Fibroblast of peridontal ligament (primary cell): Measurements from ENCODE around the gene SLC25A1.
"Not testable (repeated sequence)": the region's sequence is repeated elsewhere in the genome, so short reads cannot be mapped to it uniquely, and the experiment has no call there.

ENCODE experiments used
- DNase-seq: peaks from one replicate; pipeline ENCODE4 v3.0.0-alpha.2; 2010; ENCODE audit errors: extremely low read depth

The SLC25A1 gene

DNA sequence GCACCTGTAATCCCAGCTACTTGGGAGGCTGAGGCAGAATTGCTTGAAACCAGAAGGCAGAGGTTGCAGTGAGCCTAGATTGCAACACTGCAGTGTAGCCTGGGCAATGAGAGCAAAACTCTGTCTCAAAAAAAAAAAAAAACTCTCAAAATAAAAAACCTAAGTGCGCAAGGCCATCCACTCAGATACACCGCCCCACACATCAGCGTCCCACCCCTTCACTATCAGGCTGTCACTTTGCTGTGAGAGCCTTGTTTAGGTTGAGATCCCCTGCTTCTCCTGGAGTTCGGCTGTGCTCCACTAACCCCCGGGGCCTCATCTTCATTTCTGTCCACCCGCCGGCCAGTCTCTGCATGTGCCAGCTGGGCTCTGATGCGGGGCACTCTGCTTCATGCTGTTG, 12.1 kb downstream of the SLC25A1 start:
- no peak for DNase-seq

DNA sequence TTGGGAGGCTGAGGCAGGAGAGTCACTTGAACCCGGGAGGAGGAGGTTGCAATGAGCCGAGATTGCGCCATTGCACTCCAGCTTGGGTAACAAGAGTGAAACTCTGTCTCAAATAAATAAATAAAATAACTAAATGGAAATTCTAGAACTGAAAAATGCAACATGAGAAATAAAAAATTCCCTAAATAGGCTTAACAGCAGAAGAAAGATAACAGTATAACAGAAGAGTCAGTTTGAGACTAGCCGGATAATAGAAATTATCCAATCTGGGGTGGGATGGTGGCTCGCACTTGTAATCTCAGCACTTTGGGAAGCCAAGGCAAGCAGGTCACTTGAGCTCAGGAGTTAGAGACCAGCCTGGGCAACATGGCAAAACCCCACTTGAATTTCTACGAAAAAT, 14.1 kb downstream of the SLC25A1 start:
- no peak for DNase-seq

DNA sequence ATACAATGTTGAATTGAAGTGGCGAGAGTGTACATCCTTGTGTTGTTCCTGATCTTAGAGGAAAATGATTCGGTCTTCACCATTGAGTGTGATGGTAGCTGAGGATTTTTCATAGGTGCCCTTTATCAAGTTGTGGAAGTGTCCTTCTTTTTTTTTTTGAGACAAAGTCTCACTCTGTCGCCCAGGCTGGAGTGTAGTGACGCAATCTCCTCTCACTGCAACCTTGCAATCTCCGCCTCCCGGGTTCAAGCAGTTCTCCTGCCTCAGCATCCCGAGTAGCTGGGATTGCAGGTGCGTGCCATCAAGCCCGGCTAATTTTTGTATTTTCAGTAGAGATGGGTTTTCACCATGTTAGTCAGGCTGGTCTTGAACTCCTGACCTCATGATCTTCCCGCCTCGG, 19.9 kb downstream of the SLC25A1 start:
- not testable (repeated sequence) for DNase-seq

DNA sequence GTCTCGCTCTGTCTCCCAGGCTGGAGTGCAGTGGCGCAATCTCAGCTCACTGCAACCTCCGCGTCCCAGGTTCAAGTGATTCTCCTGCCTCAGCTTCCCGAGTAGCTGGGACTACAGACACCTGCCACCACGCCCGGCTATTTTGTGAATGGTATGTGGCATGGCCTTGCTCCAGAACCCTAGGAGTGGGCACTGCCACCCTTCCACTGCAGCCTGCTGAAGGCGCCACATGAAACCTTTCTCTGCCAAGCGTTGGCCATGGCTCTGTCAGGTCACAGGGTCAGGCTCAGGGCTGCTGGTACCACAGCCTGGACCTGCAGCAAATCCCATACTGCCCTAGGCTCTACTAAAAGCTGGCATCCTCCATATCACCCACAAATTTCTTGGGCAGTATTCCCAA, 22.4 kb downstream of the SLC25A1 start:
- not testable (repeated sequence) for DNase-seq

DNA sequence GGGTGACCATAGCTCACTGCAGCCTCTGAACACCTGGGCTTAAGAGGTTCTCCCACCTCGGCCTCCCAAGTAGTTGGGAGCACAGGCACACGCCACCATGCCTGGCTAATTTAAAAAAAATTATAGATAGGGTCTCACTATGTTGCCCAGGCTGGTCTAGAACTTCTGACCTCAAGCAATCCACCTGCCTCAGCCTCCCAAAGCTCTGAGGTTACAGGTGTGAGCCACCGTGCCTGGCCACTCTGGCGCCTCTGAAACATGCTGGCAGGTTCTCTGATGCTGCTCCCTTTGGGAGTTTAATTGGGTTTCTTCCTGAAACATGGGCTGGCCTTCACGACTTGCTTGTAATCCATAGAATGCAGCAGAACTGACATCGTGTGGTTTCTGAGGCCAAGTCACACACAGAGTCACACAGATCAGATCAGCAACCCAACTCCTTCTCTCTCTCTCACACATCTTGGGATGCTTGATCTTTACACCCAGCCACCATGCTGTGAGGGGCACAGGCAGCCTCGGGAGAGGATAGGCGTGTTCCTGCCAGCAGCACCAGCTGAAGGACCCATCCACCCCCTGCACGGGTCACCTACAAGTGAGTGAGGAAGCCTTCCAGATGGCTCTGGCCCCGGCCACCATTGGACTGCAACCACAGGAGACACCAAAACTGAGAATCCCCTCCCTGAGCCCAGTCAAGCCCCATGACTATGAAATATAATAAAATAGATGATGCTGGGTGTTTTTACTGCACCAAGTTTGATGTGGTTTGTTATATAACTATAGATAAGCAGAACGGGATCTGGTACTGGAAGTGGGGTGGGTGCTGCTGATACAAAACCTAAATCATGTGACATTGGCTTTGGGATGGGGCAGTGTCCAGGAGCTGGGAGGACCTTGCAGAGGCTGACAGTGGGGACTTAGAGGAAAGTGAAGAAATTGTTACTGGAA, 25.3 kb downstream of the SLC25A1 start:
- no peak for DNase-seq

DNA sequence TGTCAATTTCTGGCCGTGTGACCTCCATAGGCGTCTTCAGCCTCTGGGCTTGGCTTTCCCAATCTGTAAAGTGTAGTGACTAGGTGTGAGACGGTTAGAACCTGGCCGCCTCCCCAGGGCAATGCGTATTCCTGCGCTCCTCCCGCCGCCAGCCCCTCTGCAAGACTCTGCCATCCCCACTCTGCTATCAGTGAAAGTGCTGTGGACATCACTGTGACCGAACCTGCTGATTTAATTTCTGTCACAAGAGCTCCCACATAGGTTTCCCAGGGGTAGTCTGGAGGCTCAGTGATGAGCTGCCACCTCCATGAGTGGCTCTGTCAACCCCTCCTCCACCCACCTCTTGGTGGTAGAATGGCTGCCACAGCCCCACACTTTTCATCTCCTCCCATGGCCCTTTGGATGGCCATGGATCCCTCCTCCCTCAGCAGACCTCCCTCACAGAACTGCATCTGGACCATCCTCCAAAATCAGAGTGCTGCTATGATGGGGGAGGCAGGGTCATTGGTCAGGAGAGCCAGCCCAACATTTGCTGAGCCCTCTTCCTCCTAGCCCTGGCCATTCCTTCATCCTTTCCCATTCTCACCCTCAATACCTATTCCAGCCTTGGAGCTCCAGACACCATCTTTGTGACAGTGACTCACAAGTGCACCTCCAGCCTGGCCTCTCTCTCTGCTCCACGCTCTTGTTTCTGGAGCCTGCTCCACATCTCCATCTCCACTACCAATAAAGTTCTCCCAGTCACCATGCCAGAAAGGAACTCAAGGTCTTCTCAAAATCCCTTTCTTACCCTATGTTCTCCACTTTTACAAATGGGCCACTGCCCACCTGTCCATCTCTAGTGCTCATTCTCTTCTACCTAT, 27.0 kb downstream of the SLC25A1 start:
- DNase-seq: no peak

DNA sequence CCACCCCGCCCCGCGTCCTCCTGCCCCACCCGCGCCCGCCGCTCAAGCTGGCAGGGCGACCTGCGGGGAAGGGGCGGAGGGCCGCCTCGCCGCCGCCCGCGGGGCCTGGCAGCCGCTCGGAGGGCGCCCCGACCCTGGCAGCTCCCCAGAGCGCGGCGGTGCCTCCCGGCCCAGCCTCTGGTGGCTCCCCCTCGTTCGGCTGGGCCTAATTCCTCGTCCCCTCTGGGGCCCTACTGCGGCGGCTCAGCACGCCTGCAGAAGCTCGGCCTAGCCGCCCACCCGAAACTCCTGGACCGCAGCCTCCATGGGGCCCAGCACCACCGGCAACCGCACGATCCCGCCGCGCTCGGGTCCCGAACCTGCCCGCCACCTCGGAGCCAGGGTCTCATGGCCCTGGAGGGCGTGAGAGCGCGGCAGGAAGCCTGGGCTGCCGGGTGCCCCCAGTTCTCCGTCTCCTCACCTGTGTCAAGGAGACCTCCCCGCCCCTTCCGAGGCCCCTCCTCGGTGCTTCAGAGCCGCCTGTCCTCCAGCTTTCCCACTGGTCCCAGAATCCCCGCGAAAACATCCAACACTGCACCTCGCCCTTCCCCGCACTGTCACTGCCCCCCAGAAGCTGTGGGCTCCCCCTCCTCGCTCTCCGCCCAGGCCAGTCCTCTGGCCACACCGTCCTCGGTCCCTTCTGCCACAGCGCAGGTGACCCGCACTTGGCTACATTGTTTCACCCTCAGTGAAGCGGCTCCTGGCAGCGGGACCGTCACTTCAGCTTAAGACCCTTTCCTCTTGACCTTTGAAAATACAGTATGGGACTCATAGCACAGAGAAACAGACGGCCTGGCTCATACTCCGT, 27.8 kb downstream of the SLC25A1 start:
- no peak for DNase-seq

DNA sequence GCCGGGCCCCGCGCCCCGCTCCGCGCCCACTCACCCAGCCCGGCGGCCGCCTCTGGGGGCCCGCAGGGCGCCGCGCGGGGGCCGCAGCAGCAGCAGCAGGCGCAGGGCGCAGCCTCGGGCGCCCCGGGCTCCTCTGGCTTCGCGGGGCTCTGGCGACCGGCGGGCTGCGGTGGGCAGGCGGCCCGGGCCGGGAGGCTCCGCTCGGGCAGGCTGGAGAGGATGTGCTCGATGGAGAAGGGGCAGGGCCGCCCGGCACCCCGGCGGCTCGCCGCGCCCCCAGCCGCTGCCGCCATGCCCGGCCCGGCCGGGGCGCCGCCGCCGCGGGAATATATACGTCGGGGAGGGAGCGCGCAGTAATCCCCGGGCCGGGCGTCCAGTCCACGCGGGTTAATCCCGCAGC, 28.5 kb downstream of the SLC25A1 start, which contains the start of gene GSC2:
Gene GSC2 (minus strand): TSS at position 302 of the 400 bp plus-strand sequence. CDS start 9 bp downstream, at position 293.
- no peak for DNase-seq

DNA sequence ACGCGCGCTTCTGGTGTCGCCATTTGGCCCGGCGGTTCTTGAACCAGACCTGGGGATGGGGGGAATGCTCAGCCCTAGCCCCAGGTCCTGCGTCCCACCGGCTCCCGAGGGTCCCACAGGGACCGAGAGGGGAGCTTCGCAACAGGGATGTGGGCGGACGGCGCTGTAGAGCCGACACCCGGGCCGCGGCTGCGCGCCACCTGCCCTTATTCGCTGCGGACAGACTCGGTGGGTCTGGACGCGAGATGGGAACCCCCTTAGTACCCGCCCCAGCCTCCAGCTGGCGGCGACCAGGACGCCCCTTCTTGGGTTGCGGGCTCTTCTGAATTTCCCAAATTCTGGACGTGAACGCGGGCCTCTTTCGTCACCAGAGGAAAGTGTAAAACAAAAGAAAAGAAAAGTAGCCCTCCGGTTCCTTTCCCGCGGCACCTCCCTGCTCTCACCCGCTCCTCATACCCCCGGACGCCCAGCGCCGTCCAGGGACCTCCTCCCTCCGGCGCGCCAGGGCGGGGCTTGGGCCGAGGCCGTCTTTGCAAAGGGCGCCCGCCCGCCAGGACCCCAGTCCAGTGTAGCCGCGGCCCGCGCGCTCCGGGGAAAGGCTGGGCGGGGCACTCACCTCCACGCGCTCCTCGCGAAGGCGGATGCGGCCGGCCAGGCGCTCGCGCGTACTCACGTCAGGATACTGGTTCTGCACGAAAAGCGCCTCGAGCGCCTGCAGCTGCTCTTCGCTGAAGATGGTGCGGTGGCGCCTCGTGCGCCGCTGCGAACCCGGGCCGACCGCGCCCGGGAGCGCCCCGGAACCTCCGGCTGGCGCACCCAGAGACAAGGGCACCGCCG, 29.3 kb downstream of the SLC25A1 start:
- DNase-seq: no peak

DNA sequence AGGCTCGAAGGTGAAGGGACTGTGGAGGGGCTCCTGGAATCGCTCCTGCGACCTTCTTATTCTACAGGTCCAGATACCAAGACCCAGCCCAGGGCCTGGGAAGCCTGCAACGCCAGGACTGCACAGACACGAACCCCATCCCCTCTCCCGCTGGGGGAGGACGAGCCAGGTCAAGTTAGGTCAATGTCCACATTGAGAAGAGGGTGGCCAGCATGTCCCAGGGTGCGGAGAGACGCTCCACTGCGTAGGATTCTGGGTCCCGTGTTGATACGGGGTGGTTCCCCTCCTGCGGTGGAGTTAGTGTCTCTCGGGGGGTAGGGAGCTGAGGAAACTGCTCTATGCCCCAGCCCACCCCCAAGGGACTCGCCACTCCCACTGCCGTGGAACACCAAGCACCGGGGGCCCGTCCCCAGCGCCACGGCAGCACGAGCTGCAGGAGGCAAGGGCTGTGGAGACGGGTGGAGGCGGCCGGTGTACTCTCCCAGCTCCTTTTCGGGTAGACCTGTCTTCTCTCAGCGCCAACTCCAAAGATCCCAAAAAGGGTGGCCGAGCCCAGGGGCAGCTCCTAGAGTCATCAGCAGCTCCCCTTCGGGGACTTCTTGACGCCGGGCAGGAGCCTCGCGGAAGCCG, 30.0 kb downstream of the SLC25A1 start:
- DNase-seq: no peak

DNA sequence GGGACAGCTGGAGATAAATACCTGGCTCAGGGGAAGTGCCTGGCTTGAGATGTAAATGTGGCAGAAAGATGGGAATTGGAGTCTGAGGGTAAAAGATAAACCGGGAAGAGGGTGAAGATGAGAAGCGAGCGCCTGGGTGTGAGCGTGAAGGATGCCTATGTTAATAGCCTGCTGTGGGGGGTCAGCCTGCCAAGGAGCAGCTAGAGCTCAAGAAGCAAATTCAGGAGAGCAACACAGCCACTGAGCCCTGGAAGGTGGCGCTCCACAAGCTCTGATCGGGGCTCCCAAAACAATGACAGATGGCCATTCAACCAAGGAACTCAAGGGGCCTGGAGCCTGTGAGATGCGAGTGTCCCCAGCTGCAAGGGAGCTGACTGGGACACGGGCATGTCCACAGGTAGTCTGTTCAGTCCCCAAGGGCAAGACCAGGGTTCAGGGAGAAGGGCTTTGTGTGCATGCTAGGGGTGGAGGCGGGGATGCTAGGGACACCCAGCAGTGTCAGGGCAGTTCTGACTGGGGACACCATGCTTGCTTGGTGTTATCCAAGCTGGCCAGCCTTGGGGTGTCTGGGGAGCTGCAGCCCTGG, 31.2 kb downstream of the SLC25A1 start:
- DNase-seq: no peak

DNA sequence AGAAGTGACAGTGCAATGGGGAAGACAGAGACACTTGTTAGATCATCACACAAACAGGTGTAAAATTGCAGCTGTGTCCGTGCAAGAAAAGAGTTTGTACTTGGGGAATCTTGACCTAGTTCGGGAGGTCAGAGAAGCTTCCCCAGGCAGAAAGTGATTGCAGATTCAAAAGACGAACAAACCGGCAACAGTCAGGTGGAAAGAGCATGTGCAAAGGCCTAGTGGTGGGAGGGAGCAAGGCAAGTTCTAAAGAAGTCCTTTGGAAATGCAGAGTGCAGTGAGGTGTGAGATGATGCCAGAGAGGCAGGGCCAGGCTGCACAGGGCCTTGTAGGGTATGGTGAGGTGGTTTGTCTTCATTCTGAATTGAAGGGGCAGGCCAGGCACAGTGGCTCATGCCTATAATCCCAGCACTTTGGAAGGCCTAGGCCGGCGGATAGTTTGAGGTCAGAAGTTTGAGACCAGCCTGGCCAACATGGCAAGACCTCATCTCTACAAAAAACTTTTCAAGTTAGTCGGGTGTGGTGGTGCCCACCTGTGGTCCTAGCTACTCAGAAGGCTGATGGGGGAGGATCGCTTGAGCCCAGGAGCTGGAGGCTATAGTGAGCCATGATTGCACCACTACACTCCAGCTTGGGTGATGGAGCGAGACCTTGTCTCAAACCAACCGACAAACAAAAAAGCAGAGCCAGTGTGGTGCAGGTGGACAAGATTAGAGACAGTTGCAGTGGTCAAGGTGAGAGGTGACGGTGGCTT, 32.1 kb downstream of the SLC25A1 start:
- DNase-seq: no peak

DNA sequence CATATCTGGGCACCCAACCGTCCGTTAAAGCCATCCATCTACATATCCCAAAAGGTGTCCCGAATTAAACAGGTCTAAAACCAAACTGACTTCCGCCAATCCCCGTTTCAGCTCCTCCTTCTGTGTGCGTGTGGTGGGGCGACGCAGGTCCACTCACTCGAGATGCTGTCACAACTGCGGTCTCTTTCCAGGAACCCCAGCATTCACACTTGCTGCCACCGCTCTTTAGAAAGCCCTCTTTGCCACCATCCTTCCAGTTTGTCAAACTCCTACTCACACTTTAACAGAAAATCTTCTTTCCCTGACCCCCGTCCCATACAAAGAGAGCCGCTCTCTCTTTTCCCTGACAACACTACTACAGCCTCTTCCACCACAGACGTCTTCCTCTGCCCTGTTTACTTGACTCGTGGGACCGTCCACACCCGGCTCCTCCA, 34.6 kb downstream of the SLC25A1 start:
- peak; percentile 8 for DNase-seq

DNA sequence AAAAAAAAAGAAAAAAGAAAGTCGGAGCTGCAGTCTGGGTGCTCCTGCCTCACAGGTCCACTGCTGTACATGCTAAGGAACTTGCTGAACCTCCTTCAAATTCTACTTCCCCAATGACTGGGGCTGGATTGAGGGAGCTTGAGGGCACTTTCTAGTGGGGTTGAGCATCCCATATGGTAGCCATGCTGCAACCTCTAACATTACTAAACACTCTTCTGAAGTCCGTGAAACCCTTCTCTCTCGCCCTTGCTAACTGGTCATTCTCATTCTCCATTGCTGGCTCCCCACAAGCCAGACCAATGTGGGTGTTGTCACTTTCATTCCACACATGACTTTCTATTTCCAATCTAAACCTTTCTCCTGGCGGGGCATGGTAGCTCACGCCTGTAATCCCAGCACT, 35.3 kb downstream of the SLC25A1 start:
- no peak for DNase-seq

DNA sequence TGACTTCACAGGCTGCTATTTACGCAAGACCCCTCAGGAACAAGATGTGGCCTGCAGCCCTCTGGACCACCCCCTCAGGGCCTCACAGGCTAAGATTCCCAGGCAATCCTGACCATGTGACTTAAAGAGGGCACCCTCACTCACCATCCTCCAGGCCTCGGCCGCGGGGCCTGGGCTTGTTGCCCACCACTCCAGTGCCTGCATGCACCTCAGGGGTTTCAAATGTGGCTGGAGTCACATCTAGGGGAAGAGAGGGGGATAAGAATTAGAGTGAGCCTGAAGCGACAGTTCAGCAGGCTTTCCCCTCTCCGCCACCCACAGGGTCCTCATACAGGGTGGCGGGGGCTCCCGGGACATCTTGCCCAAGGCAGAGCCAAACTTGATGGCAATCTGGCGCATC, 36.1 kb downstream of the SLC25A1 start:
- DNase-seq: no peak

DNA sequence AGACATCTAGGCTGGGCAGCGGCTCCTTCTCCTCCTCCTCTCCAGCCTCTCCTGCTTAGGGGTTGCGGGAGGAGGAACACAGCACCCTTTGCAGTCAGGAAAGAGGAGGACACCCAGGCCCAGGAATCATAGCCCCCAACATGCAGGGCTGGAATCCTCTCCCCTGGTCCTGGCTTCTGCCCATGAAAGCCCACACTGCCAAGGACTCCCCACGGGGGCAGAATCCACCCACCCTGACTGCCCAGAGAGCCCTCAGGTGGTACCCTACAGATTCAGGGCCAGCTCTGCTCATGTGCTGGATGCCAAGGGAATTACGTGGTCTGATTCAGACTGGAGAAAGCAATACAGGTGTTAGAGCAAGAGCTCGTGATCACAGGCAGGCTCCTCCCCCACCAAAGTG, 38.6 kb downstream of the SLC25A1 start:
- no peak for DNase-seq

DNA sequence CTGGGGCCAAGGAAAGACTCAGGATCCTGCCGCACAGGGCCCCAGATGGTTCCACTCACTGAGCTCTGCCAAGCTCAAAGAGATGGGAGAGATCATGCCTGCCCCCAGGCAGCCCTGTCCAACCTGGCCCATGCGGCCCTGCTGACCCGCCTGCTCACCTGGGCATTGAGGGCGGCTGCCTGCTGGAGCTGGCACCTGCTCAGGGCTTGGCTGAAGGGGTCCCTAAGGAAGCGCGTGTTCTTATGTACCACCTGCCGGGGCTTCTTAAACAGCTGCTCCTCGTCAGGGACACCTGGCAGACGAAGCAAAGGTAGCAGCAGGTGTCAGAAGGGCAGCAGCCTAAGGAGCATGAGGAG, 39.6 kb downstream of the SLC25A1 start:
- no peak for DNase-seq

DNA sequence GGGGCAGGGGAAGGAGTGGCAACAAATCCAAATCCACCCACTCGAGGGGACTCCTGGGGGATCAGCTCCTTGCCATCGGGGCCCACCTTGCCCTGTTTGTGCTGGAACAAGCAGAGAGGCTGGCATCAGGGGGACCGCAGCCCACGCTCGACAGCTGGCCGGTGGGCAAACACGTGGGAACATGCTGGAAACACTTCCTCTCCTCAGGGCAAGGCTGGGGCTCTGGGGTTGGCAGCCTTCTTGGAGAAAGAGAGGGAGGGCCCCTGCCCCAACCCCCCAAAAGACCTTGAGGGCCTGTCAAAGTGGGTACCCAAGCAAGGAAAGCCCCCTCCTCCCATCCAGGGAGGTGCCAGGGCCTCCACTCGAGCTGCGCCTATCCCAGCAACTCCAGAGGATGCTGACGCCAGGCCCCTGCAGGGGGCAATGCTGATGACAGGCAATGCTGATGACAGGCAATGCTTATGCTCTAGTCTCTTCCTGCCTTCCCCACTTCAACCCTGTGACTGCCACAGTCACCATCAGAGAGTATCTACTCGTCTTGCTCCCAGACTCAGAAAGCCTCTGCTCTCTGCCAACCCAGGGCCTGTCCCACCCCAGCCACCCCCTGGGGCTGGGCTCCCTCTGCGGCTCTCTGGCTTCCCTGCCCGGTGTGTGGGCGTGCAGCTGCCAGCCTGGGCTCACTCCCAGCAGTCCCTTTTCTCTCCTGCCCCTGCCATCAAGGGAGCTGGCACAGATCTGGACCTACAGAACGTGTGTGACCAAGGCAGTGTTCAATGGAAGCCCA, 40.1 kb downstream of the SLC25A1 start:
- DNase-seq: no peak
